H1 (cell line): ENCODE results near the gene TMCC3.

Source experiments
- BRCA1 ChIP-seq: IDR thresholded peaks from 2 replicates; pipeline ENCODE4 v1.6.1; 2012; ENCODE audit warnings: low read depth, low read length, improper control_type of control experiment
- CBX8 ChIP-seq: fragments of 300-800, 300-1000 bp; sonication (generic); IDR thresholded peaks from 2 replicates; pipeline ENCODE4 v1.7.1; 2016; ENCODE audit warnings: low read depth, low read length, borderline replicate concordance
- POLR2A ChIP-seq, 2 experiments: IDR thresholded peaks; 1 replicate in 1 of 2; 2 replicates in 1 of 2; pipeline ENCODE4 v1.6.1; 2011; ENCODE audit warnings: low read depth in 2 of 2, low read length in 2 of 2, mild to moderate bottlenecking in 2 of 2; ENCODE audit errors: control extremely low read depth in 1 of 2
- POLR2AphosphoS5 ChIP-seq: IDR thresholded peaks from 2 replicates; pipeline ENCODE4 v1.6.1; 2011; ENCODE audit warnings: low read depth, low read length
- POU5F1 ChIP-seq: IDR thresholded peaks from 2 replicates; pipeline ENCODE4 v1.6.1; 2011; ENCODE audit warnings: low read depth, mild to moderate bottlenecking, low read length, moderate library complexity
- TAF1 ChIP-seq: IDR thresholded peaks from 2 replicates; pipeline ENCODE4 v1.6.1; 2011; ENCODE audit warnings: mild to moderate bottlenecking, low read depth, low read length
- TBP ChIP-seq: IDR thresholded peaks from 2 replicates; pipeline ENCODE4 v1.6.1; 2011; ENCODE audit warnings: low read depth, low read length, improper control_type of control experiment
- TF ChIP-seq, protein P1 (sequence below), 3 experiments: IDR thresholded peaks; 1 replicate in 2 of 3; 2 replicates in 1 of 3; pipeline versions ENCODE4 v1.5.1 to v1.6.1; 2011; ENCODE audit warnings: low read length in 3 of 3, mild to moderate bottlenecking in 3 of 3, inconsistent platforms in 2 of 3, low read depth in 1 of 3, moderate library complexity in 1 of 3; ENCODE audit not compliant: insufficient read depth in 1 of 3; ENCODE audit errors: control extremely low read depth in 1 of 3
- TF ChIP-seq, protein P2 (sequence below): IDR thresholded peaks from 2 replicates; pipeline ENCODE4 v1.6.1; 2011; ENCODE audit warnings: low read length, improper control_type of control experiment
- TF ChIP-seq, protein P3 (sequence below): IDR thresholded peaks from 2 replicates; pipeline ENCODE4 v1.6.1; 2012; ENCODE audit warnings: low read length, inconsistent platforms
- TF ChIP-seq, protein P4 (sequence below): IDR thresholded peaks from 2 replicates; pipeline ENCODE4 v1.6.1; 2011; ENCODE audit warnings: low read depth, mild to moderate bottlenecking, low read length; ENCODE audit not compliant: insufficient read depth

DNA sequence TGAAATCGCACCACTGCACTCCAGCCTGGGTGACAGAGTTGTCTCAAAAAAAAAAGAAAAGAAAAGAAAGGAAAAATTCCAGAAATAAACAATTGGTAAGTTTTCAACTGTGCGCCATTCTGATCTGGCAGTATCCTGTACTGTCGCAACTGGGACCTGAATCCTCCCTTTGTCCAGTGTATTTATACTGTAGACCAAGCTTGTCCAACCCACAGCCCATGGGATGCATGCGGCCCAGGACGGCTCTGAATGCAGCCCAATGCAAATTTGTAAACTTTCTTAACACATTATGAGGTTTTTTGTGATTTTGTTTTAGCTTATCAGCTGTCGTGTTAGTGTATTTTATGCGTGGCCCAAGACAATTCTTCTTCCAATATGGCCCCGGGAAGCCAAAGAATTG, 84.7 kb downstream of the TMCC3 start:
- TF ChIP-seq, protein P1, sequence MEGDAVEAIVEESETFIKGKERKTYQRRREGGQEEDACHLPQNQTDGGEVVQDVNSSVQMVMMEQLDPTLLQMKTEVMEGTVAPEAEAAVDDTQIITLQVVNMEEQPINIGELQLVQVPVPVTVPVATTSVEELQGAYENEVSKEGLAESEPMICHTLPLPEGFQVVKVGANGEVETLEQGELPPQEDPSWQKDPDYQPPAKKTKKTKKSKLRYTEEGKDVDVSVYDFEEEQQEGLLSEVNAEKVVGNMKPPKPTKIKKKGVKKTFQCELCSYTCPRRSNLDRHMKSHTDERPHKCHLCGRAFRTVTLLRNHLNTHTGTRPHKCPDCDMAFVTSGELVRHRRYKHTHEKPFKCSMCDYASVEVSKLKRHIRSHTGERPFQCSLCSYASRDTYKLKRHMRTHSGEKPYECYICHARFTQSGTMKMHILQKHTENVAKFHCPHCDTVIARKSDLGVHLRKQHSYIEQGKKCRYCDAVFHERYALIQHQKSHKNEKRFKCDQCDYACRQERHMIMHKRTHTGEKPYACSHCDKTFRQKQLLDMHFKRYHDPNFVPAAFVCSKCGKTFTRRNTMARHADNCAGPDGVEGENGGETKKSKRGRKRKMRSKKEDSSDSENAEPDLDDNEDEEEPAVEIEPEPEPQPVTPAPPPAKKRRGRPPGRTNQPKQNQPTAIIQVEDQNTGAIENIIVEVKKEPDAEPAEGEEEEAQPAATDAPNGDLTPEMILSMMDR (IDR thresholded peaks at IDR 0.05; ENCODE audit: control extremely low read depth in 1 of 3, insufficient read depth in 1 of 3, low read depth in 1 of 3, low read length in 3 of 3) = no peak
- TF ChIP-seq BRCA1 (no peak), POLR2AphosphoS5 (no peak), TAF1 (no peak), POLR2A (IDR thresholded peaks at IDR 0.05; ENCODE audit: control extremely low read depth in 1 of 2, low read depth in 2 of 2, low read length in 2 of 2) (no peak), TBP (no peak), POU5F1 (no peak), CBX8 (no peak)
- TF ChIP-seq, protein P2, sequence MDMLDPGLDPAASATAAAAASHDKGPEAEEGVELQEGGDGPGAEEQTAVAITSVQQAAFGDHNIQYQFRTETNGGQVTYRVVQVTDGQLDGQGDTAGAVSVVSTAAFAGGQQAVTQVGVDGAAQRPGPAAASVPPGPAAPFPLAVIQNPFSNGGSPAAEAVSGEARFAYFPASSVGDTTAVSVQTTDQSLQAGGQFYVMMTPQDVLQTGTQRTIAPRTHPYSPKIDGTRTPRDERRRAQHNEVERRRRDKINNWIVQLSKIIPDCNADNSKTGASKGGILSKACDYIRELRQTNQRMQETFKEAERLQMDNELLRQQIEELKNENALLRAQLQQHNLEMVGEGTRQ = no peak
- TF ChIP-seq, protein P3, sequence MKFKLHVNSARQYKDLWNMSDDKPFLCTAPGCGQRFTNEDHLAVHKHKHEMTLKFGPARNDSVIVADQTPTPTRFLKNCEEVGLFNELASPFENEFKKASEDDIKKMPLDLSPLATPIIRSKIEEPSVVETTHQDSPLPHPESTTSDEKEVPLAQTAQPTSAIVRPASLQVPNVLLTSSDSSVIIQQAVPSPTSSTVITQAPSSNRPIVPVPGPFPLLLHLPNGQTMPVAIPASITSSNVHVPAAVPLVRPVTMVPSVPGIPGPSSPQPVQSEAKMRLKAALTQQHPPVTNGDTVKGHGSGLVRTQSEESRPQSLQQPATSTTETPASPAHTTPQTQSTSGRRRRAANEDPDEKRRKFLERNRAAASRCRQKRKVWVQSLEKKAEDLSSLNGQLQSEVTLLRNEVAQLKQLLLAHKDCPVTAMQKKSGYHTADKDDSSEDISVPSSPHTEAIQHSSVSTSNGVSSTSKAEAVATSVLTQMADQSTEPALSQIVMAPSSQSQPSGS = no peak
- TF ChIP-seq, protein P4, sequence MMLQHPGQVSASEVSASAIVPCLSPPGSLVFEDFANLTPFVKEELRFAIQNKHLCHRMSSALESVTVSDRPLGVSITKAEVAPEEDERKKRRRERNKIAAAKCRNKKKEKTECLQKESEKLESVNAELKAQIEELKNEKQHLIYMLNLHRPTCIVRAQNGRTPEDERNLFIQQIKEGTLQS = no peak
